Measurements from ENCODE around the gene CCDC102B. TPM values are rescaled to one million over a fixed set of nuclear protein-coding genes. Genes with fewer than 3 reads are reported as not detected.

CCDC102B gene
- total RNA-seq, 1 donor from 2014 or later: 8.1 TPM

- no peaks in the 10 kb centered on the region for H3K4me1 Mint-ChIP-seq (ENCODE audit: low read depth)
- no peak overlapping the region for H3K27ac Mint-ChIP-seq (ENCODE audit: unreplicated experiment)
- H3K4me3 Mint-ChIP-seq (ENCODE audit: unreplicated experiment): no peak overlapping the region
- no peak for DNase-seq (ENCODE audit: low spot score)
- H3K36me3 Mint-ChIP-seq (ENCODE audit: low read depth): peaks cover 4% of the 10 kb centered on the region
- H3K9me3 Mint-ChIP-seq (ENCODE audit: low read depth): no peaks in the 10 kb centered on the region
- no peak for TF ChIP-seq CTCF (IDR thresholded peaks at IDR 0.05)
- no peaks in the 10 kb centered on the region for H3K27me3 Mint-ChIP-seq (ENCODE audit: low read depth)
Observed at GRCh38 chr18:68944330-68944729, 146.4 kb downstream of the CCDC102B start.

- no peak for DNase-seq (ENCODE audit: low spot score)
- Mint-ChIP-seq H3K27me3 (ENCODE audit: low read depth) (no peaks in the 10 kb centered on the region), H3K4me1 (ENCODE audit: low read depth) (no peaks in the 10 kb centered on the region), H3K9me3 (ENCODE audit: low read depth) (no peaks in the 10 kb centered on the region), H3K27ac (ENCODE audit: unreplicated experiment) (no peak overlapping the region), H3K4me3 (ENCODE audit: unreplicated experiment) (no peak overlapping the region), H3K36me3 (ENCODE audit: low read depth) (peaks cover 4% of the 10 kb centered on the region)
- TF ChIP-seq CTCF (IDR thresholded peaks at IDR 0.05): no peak
Observed at GRCh38 chr18:68944826-68945225, 146.9 kb downstream of the CCDC102B start.

GRCh38 chr18:68948622-68949021 lies 150.7 kb downstream of the CCDC102B start:
- Mint-ChIP-seq H3K4me3 (ENCODE audit: unreplicated experiment) (no peak overlapping the region), H3K9me3 (ENCODE audit: low read depth) (peaks cover 8% of the 10 kb centered on the region), H3K27me3 (ENCODE audit: low read depth) (no peaks in the 10 kb centered on the region), H3K4me1 (ENCODE audit: low read depth) (no peaks in the 10 kb centered on the region), H3K27ac (ENCODE audit: unreplicated experiment) (no peak overlapping the region), H3K36me3 (ENCODE audit: low read depth) (peaks cover 6% of the 10 kb centered on the region)
- no peak for TF ChIP-seq CTCF (IDR thresholded peaks at IDR 0.05)
- DNase-seq (ENCODE audit: low spot score): no peak

GRCh38 chr18:68954738-68955137 lies 156.9 kb downstream of the CCDC102B start:
- TF ChIP-seq CTCF (IDR thresholded peaks at IDR 0.05): no peak
- DNase-seq (ENCODE audit: low spot score): no peak
- H3K27me3 Mint-ChIP-seq (ENCODE audit: low read depth): no peaks in the 10 kb centered on the region
- no peaks in the 10 kb centered on the region for H3K4me1 Mint-ChIP-seq (ENCODE audit: low read depth)
- no peak overlapping the region for H3K27ac Mint-ChIP-seq (ENCODE audit: unreplicated experiment)
- peaks cover 8% of the 10 kb centered on the region for H3K9me3 Mint-ChIP-seq (ENCODE audit: low read depth)
- peaks cover 3% of the 10 kb centered on the region for H3K36me3 Mint-ChIP-seq (ENCODE audit: low read depth)
- no peak overlapping the region for H3K4me3 Mint-ChIP-seq (ENCODE audit: unreplicated experiment)

- DNase-seq (ENCODE audit: low spot score): no peak
- Mint-ChIP-seq H3K4me3 (ENCODE audit: unreplicated experiment) (no peak overlapping the region), H3K36me3 (ENCODE audit: low read depth) (peaks cover 3% of the 10 kb centered on the region), H3K27ac (ENCODE audit: unreplicated experiment) (no peak overlapping the region), H3K4me1 (ENCODE audit: low read depth) (no peaks in the 10 kb centered on the region), H3K27me3 (ENCODE audit: low read depth) (no peaks in the 10 kb centered on the region), H3K9me3 (ENCODE audit: low read depth) (peaks cover 8% of the 10 kb centered on the region)
- TF ChIP-seq CTCF (IDR thresholded peaks at IDR 0.05): no peak
Observed at GRCh38 chr18:68956650-68957049, 158.8 kb downstream of the CCDC102B start.
